GM13977 (cell line): ENCODE data around the gene PCLAF.

Experiments
- DNase-seq: peaks from one replicate; pipeline ENCODE4 v3.0.0; 2012; ENCODE audit warnings: low spot score
- in situ Hi-C: fragments of 300-500 bp; cut with MboI; formaldehyde crosslinking; loops from one replicate; pipeline ENCODE4 v1.12.0; 2022; ENCODE audit warnings: low sequenced_read_pairs, low pct_unique_long_range_greater_than_20kb, mixed read lengths, inconsistent platforms; ENCODE audit not compliant: unreplicated experiment
- TF ChIP-seq, protein P1 (sequence below): IDR thresholded peaks from 2 replicates; pipeline ENCODE4 v1.5.1; 2012; ENCODE audit warnings: mild to moderate bottlenecking, control low read depth; ENCODE audit not compliant: insufficient read depth; ENCODE audit errors: extremely low read depth, missing control alignments

Gene PCLAF, protein sequence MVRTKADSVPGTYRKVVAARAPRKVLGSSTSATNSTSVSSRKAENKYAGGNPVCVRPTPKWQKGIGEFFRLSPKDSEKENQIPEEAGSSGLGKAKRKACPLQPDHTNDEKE

DNA sequence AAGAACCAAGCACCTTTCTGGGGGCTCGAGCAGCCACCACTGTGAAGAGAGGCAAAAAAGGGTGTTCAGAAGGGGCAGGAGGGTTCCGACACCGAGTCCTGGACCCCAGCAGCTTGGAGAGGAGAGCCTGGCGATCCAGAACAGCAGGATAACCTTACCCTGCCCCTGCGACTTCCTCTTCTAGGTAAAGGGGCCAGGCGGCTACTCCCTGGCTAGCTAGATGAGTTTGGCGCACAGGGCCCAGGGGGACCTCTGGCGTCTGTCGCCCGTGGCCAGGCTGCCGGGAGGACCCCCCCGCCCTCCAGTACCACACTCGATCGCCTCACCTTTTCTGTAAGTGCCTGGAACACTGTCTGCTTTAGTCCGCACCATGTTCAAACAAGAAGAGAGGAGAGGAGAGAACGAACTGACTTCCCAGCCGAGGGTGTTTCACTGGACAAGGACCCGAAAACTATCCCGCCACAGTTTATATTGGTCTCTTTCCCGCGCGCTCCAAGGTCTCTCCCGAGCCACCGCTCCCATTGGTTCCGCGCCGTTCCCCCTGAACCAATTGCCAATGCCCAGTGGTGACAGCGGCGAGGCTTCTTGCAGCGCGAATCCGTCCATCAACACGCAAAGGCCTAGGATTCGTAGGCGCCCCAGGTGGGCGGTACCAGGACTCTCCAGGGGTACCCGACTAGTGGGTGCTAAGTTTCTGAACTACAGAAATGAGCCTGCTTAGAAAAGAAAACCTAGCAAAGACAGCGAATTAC lies at the start of gene PCLAF:
PCLAF (minus strand) TSS at position 442 of the 752 bp plus-strand sequence; CDS start at position 372, 70 bp downstream.
- in situ Hi-C loops = no loop called here
- TF ChIP-seq, protein P1, sequence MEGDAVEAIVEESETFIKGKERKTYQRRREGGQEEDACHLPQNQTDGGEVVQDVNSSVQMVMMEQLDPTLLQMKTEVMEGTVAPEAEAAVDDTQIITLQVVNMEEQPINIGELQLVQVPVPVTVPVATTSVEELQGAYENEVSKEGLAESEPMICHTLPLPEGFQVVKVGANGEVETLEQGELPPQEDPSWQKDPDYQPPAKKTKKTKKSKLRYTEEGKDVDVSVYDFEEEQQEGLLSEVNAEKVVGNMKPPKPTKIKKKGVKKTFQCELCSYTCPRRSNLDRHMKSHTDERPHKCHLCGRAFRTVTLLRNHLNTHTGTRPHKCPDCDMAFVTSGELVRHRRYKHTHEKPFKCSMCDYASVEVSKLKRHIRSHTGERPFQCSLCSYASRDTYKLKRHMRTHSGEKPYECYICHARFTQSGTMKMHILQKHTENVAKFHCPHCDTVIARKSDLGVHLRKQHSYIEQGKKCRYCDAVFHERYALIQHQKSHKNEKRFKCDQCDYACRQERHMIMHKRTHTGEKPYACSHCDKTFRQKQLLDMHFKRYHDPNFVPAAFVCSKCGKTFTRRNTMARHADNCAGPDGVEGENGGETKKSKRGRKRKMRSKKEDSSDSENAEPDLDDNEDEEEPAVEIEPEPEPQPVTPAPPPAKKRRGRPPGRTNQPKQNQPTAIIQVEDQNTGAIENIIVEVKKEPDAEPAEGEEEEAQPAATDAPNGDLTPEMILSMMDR = peak; percentile 12
- peak; percentile 93 for DNase-seq

DNA sequence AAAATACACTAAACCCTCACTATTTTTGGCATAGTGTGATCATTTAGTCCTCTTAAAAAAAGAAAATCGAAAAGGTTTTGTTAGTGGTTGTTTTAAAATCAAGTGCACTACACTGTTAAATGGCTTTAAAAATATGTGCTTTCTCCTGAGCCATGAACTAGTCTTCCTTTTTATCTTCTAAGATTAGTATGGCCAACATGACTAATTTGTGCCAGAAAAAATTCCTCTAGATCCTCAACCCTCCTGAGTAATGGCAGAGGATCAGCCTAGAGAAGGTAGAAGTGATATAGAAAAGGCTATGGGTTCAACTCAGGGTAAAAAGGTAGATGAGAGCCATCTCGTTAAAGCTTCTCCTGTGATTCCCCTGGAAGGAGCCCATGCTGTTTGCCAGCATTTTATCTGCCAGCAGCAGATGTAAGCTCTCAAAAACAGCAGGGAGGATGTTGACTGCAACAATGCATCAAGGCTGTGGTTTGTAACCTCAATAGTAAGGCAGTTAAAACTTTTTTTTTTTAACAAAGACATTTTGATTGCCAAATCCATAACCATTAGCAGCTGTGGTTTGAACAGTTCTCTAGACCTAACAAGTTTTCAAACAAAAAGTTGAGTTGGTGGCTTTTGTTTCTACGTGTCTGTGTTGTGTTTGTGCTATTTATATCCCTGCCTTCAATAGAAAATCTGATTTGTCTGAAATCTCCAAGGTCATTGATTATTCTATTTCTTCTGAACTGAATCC lies 48.9 kb upstream of the PCLAF start:
- TF ChIP-seq, protein P1 = no peak
- in situ Hi-C loops = loop anchor here (25.0 kb wide), 1 partner anchor 232 kb away; no protein-coding TSS in a partner anchor
- DNase-seq = peak; percentile 19

DNA sequence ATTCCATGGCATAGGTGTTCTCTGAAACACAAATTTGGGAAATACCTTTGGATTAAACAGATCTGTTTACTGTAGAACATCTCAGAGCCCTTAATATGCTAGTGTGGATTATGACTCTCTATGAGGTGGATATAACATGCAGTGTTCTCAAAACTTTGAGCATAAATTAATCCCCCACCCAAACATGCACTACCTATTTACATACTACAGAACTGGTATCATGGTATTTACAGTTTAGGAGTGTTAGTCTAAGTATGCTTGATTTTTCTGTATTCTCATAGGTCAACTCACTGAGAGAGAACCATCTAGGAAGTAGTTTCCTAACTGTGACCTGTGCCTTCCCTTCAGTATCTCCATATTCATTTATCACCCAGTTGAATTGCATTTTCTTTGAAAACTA lies 48.2 kb upstream of the PCLAF start:
- TF ChIP-seq, protein P1 = no peak
- DNase-seq = no peak
- in situ Hi-C loops = loop anchor here (25.0 kb wide), 1 partner anchor 233 kb away; no protein-coding TSS in a partner anchor

DNA sequence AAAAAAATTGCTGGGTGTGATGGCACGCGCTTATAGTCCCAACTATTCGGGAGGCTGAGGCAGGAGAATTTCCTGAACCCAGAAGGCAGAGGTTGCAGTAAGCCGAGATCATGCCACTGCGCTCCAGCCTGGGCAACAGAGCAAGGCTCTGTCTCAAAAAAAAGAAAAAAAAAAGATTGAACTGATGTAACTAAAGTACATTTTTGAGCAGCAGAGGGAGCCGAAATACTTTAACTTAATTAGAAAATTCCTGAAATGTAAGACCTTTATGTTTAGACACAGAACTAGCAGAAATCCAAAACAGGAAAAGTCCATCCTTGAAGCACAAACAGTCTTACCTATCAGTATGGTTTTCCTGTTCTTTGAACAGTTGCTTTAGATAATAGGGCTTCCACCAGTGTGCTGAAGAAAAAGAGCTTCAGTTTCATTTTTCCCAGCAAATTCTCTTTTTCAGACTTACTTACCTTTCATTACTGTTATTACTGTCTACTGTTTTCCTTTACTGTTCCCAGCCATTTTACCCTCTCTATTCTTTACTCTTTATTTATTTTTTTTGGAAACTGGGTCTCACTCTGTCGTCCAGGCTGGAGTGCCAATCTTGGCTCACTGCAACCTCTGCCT lies 45.7 kb upstream of the PCLAF start:
- TF ChIP-seq, protein P1 = peak; percentile 35
- DNase-seq = no peak
- in situ Hi-C loops = loop anchor here (25.0 kb wide), 1 partner anchor 235 kb away; no protein-coding TSS in a partner anchor

DNA sequence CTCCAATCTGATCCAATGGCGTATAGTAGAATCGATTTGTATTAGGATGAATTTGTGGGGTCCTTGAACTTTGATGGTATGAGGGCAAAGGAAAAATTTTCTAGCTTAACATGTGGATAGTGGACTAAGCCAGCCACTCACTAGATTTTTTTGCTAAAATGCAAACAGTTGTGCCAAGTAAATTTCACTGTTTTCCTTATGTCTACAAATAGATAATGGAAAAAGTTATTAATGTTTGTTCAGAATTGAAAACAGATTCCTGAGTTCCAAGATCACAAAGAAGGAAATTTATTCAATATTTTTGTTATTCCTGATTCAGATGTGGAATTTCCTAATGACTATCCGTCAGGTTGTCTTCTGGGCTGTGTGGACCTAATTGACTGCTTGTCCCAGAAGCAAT lies 44.0 kb upstream of the PCLAF start:
- in situ Hi-C loops = loop anchor here (25.0 kb wide), 1 partner anchor 237 kb away; no protein-coding TSS in a partner anchor
- TF ChIP-seq, protein P1 = no peak
- DNase-seq = no peak

DNA sequence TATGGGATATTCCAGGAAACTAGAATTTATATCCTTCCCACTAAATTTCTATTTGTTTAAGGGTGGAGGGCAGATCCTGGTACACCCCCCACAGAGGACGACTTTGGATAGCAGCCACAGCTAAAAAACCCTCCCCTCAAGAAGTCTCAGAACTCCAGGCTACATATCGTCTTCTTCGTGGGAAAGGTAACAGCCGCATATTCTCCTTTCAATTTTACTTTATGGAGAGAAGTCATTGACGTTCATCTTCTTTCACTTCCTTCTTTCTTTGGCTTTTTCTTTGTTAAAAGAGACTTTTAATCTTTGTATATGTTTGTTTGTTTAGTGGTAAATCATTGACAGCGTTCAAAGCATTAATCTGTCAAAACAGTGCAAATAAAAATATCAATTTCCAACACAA lies 42.7 kb upstream of the PCLAF start:
- DNase-seq = peak; percentile 35
- TF ChIP-seq, protein P1 = no peak
- in situ Hi-C loops = no loop called here
